H9 (cell line): ENCODE results near the gene RBFOX2. TPM values are rescaled to one million over a fixed set of nuclear protein-coding genes. Genes with fewer than 3 reads are reported as not detected.

Experiments
- DNase-seq: peaks from one replicate; pipeline ENCODE4 v3.0.0-alpha.2; 2017
- H2AFZ ChIP-seq: one replicate; pipeline ENCODE4 v1.6.1; 2013; ENCODE audit warnings: mild to moderate bottlenecking, low read length, control low read depth, moderate library complexity
- H2AK5ac ChIP-seq: 2 replicates; pipeline ENCODE4 v1.6.1; 2013; ENCODE audit warnings: low read length, control low read depth, mixed read lengths; ENCODE audit not compliant: insufficient read length
- H2BK120ac ChIP-seq: one replicate; pipeline ENCODE4 v1.6.1; 2013; ENCODE audit warnings: low read depth, mild to moderate bottlenecking, low read length, control low read depth, inconsistent platforms; ENCODE audit not compliant: poor library complexity, severe bottlenecking
- H2BK12ac ChIP-seq: 2 replicates; pipeline ENCODE4 v1.6.1; 2013; ENCODE audit warnings: low read length, control low read depth, mixed read lengths, low read depth; ENCODE audit not compliant: insufficient read length
- H2BK15ac ChIP-seq: 2 replicates; pipeline ENCODE4 v1.6.1; 2013; ENCODE audit warnings: low read depth, low read length, control low read depth
- H2BK20ac ChIP-seq: one replicate; pipeline ENCODE4 v1.6.1; 2013; ENCODE audit warnings: low read depth, mild to moderate bottlenecking, low read length, control low read depth, inconsistent platforms; ENCODE audit not compliant: poor library complexity, severe bottlenecking
- H2BK5ac ChIP-seq: 2 replicates; pipeline ENCODE4 v1.6.1; 2013; ENCODE audit warnings: low read length, control low read depth, mixed read lengths; ENCODE audit not compliant: insufficient read length
- H3K14ac ChIP-seq: 2 replicates; pipeline ENCODE4 v1.6.1; 2013; ENCODE audit warnings: low read length, control low read depth; ENCODE audit not compliant: insufficient read depth
- H3K18ac ChIP-seq: 2 replicates; pipeline ENCODE4 v1.6.1; 2013; ENCODE audit warnings: low read depth, mild to moderate bottlenecking, mixed read lengths, low read length, control low read depth; ENCODE audit not compliant: insufficient read length
- H3K23ac ChIP-seq: 2 replicates; pipeline ENCODE4 v1.6.1; 2013; ENCODE audit warnings: low read length, control low read depth, mixed read lengths, low read depth; ENCODE audit not compliant: insufficient read length
- H3K23me2 ChIP-seq: 2 replicates; pipeline ENCODE4 v1.6.1; 2013; ENCODE audit warnings: low read depth, mild to moderate bottlenecking, mixed read lengths, low read length, control low read depth; ENCODE audit not compliant: insufficient read length, poor library complexity, severe bottlenecking
- H3K27ac ChIP-seq: 2 replicates; pipeline ENCODE4 v1.5.1; 2013; ENCODE audit warnings: low read length, control low read depth, mixed read lengths, low read depth; ENCODE audit not compliant: insufficient read length
- H3K27me3 ChIP-seq: 2 replicates; pipeline ENCODE4 v1.6.1; 2013; ENCODE audit warnings: low read length, control low read depth, inconsistent platforms; ENCODE audit not compliant: insufficient read depth
- H3K4ac ChIP-seq: 2 replicates; pipeline ENCODE4 v1.6.1; 2013; ENCODE audit warnings: low read depth, mild to moderate bottlenecking, control low read depth, inconsistent platforms, low read length, moderate library complexity
- H3K4me1 ChIP-seq: 2 replicates; pipeline ENCODE4 v1.6.1; 2013; ENCODE audit warnings: low read length, control low read depth, inconsistent platforms; ENCODE audit not compliant: insufficient read depth
- H3K4me2 ChIP-seq: 2 replicates; pipeline ENCODE4 v1.6.1; 2013; ENCODE audit warnings: low read length, control low read depth, mixed read lengths; ENCODE audit not compliant: insufficient read length, insufficient read depth
- H3K56ac ChIP-seq: 2 replicates; pipeline ENCODE4 v1.6.1; 2013; ENCODE audit warnings: low read depth, mild to moderate bottlenecking, mixed read lengths, low read length, control low read depth; ENCODE audit not compliant: insufficient read length
- H3K79me1 ChIP-seq: 2 replicates; pipeline ENCODE4 v1.6.1; 2013; ENCODE audit warnings: low read depth, mild to moderate bottlenecking, moderate library complexity, low read length, control low read depth, inconsistent platforms; ENCODE audit not compliant: insufficient read depth, poor library complexity, severe bottlenecking
- H3K79me2 ChIP-seq: 2 replicates; pipeline ENCODE4 v1.6.1; 2013; ENCODE audit warnings: low read length, control low read depth, inconsistent platforms; ENCODE audit not compliant: insufficient read depth
- H3K9ac ChIP-seq: 2 replicates; pipeline ENCODE4 v1.6.1; 2013; ENCODE audit warnings: low read length, control low read depth, mixed read lengths; ENCODE audit not compliant: insufficient read length; ENCODE audit errors: extremely low read depth
- H3K9me3 ChIP-seq: one replicate; pipeline ENCODE4 v1.6.1; 2013; ENCODE audit warnings: low read depth, low read length, inconsistent platforms; ENCODE audit not compliant: control insufficient read depth
- H3T11ph ChIP-seq: one replicate; pipeline ENCODE4 v1.6.1; 2013; ENCODE audit warnings: mild to moderate bottlenecking, low read length, control low read depth, inconsistent platforms
- H4K20me1 ChIP-seq: one replicate; pipeline ENCODE4 v1.6.1; 2013; ENCODE audit not compliant: control insufficient read depth, insufficient read length, insufficient read depth
- H4K5ac ChIP-seq: 2 replicates; pipeline ENCODE4 v1.6.1; 2013; ENCODE audit warnings: low read depth, mild to moderate bottlenecking, mixed read lengths, low read length, control low read depth; ENCODE audit not compliant: insufficient read length
- H4K8ac ChIP-seq: replicated peaks from 2 replicates; pipeline ENCODE4 v1.6.1; 2013; ENCODE audit warnings: low read length, control low read depth, mixed read lengths, low read depth; ENCODE audit not compliant: insufficient read length
- H4K91ac ChIP-seq: 2 replicates; pipeline ENCODE4 v1.6.1; 2013; ENCODE audit warnings: low read depth, mild to moderate bottlenecking, moderate library complexity, mixed read lengths, low read length, control low read depth; ENCODE audit not compliant: insufficient read length
- H3K27ac Mint-ChIP-seq, 3 experiments: 2 replicates in 2 of 3; 3 replicates in 1 of 3; pipeline ENCODE4 v1.8.0; 2020 to 2021; ENCODE audit warnings: mixed read lengths in 3 of 3, mild to moderate bottlenecking in 1 of 3, moderate library complexity in 1 of 3
- H3K27me3 Mint-ChIP-seq: 2 replicates; pipeline ENCODE4 v1.8.0; 2021; ENCODE audit warnings: low read depth, mild to moderate bottlenecking, moderate library complexity, mixed read lengths
- H3K36me3 Mint-ChIP-seq, 3 experiments: 2 replicates in 2 of 3; 3 replicates in 1 of 3; pipeline ENCODE4 v1.8.0; 2020 to 2021; ENCODE audit warnings: low read depth in 3 of 3, mixed read lengths in 3 of 3; ENCODE audit not compliant: insufficient read depth in 1 of 3
- H3K4me1 Mint-ChIP-seq, 2 experiments: 2 replicates each; pipeline ENCODE4 v1.8.0; 2020; ENCODE audit warnings: mixed read lengths in 2 of 2
- H3K4me3 Mint-ChIP-seq, 2 experiments: 2 replicates in 1 of 2; 3 replicates in 1 of 2; pipeline ENCODE4 v1.8.0; 2020 to 2021; ENCODE audit warnings: mild to moderate bottlenecking in 2 of 2, mixed read lengths in 2 of 2, moderate library complexity in 1 of 2
- H3K9me3 Mint-ChIP-seq, 2 experiments: 2 replicates in 1 of 2; 3 replicates in 1 of 2; pipeline ENCODE4 v1.8.0; 2020; ENCODE audit warnings: mild to moderate bottlenecking in 2 of 2, mixed read lengths in 2 of 2, moderate library complexity in 1 of 2
- CTCF ChIP-seq: fragments of 200-600 bp; sonication (generic); conservative IDR thresholded peaks from 3 replicates; pipeline ENCODE4 v1.8.0; 2021; ENCODE audit warnings: antibody characterized with exemption, mild to moderate bottlenecking
- WGBS: extraction: QIAGEN DNeasy Blood & Tissue Kit; methylation state at CpG from one replicate; pipeline ENCODE4 v1.1.7; 2013; ENCODE audit warnings: missing lambda C conversion rate, low lambda C conversion rate, mixed read lengths; ENCODE audit not compliant: insufficient read length; ENCODE audit errors: extremely low coverage; 5-methylcytosine and 5-hydroxymethylcytosine counted together
- total RNA-seq: library from RNA; stranded (reverse); gene quantifications from 2 replicates; pipeline ENCODE4 v1.2.1, GENCODE V29; 2021

RBFOX2 gene
- total RNA-seq, 1 experiment from 2014 or later, result 84.7 TPM

GRCh38 chr22:35861451-35861850 is 167.2 kb downstream of the RBFOX2 start:
- Histone ChIP-seq H3K56ac (no peak overlapping the region), H3T11ph (no peak overlapping the region), H3K79me2 (peaks cover 5% of the 10 kb centered on the region; the same call in 1 of the 2 replicates), H2BK20ac (no peak overlapping the region), H3K27ac (no peak overlapping the region), H3K23me2 (no peaks in the 10 kb centered on the region), H3K27me3 (no peaks in the 10 kb centered on the region), H3K18ac (no peak overlapping the region), H3K23ac (no peak overlapping the region), H2BK12ac (no peak overlapping the region), H4K5ac (no peak overlapping the region), H2AK5ac (no peak overlapping the region), H2BK120ac (no peak overlapping the region), H3K4me2 (no peak overlapping the region), H4K8ac (no peak overlapping the region), H3K4ac (no peak overlapping the region), H3K9ac (no peak overlapping the region), H4K91ac (no peak overlapping the region), H3K4me1 (peaks cover 4% of the 10 kb centered on the region), H4K20me1 (no peaks in the 10 kb centered on the region), H2AFZ (no peak overlapping the region), H3K14ac (no peak overlapping the region), H3K9me3 (no peaks in the 10 kb centered on the region), H2BK15ac (no peak overlapping the region), H3K79me1 (peaks cover 6% of the 10 kb centered on the region), H2BK5ac (no peak overlapping the region)
- Mint-ChIP-seq H3K27ac (no peak overlapping the region), H3K4me3 (no peak overlapping the region), H3K36me3 (no peaks in the 10 kb centered on the region), H3K27me3 (no peaks in the 10 kb centered on the region), H3K4me1 (peaks cover 37 to 38% of the 10 kb centered on the region in 2 experiments), H3K9me3 (no peaks in the 10 kb centered on the region)
- TF ChIP-seq CTCF, result no peak
- no peak for DNase-seq
- no CpG with 5 or more reads among the region's 4 CpGs for WGBS
